Measurements from ENCODE around the gene TESMIN. TPM values are rescaled to one million over a fixed set of nuclear protein-coding genes. Genes with fewer than 3 reads are reported as not detected.

TESMIN gene
- polyA plus RNA-seq, 3 donors = 1.9 to 2.6 (median 2.5) TPM

DNA sequence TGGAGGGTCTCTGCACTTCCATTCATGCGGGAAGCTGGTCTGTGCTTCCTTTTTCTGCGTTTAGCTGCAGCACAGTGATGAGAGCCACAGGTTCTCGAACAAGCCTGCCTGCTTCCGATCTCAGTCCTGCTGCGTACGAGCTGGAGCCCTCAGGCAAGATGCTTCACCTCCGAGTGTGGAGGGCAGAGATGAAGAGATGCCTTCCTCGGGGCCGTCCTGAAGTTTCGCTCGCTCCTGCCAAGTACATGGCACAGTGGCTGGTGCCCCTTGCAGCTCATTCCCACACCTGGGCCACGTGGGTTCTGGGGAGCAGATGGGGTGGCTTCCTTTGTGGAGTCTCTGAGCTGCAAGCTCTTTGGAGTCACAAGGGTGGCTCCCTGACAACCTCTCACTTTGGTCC is 19.5 kb upstream of the TESMIN start:
- Mint-ChIP-seq H3K9me3 (no peaks in the 10 kb centered on the region), H3K36me3 (peaks cover 75 to 94% of the 10 kb centered on the region in 2 donors), H3K27ac (peak overlapping the region in 1 of 7 donors; percentile 19), H3K4me1 (peaks cover 3% of the 10 kb centered on the region), H3K27me3 (ENCODE audit: low read depth in 3 of 3) (no peaks in the 10 kb centered on the region), H3K4me3 (no peak overlapping the region)
- Histone ChIP-seq H3K4me2 (replicated peaks; ENCODE audit: extremely low read depth, low read length, poor library complexity, severe bottlenecking) (no peak overlapping the region), H3K9ac (ENCODE audit: insufficient read depth, low read length, poor library complexity, severe bottlenecking) (no peak overlapping the region), H3K4me3 (replicated peaks in 1 of 3; ENCODE audit: low read depth in 2 of 3, low read length in 3 of 3) (no peak overlapping the region), H2AFZ (ENCODE audit: insufficient read depth, low read depth, low read length, poor library complexity, severe bottlenecking) (no peak overlapping the region), H3K36me3 (replicated peaks in 1 of 2; ENCODE audit: control insufficient read depth in 1 of 2, insufficient read depth in 2 of 2, low read length in 2 of 2) (peaks cover 81 to 93% of the 10 kb centered on the region in 2 donors), H3K4me1 (ENCODE audit: control insufficient read depth in 1 of 2, insufficient read depth in 2 of 2, low read length in 2 of 2) (peaks cover 0 to 2% of the 10 kb centered on the region in 2 donors), H4K20me1 (ENCODE audit: insufficient read depth, low read length) (peaks cover 5% of the 10 kb centered on the region), H3K27me3 (ENCODE audit: control insufficient read depth in 2 of 2, insufficient read depth in 2 of 2, low read length in 2 of 2) (no peaks in the 10 kb centered on the region), H3K79me2 (ENCODE audit: insufficient read depth, low read length) (no peaks in the 10 kb centered on the region), H3K27ac (ENCODE audit: low read depth in 1 of 2, low read length in 2 of 2) (no peak overlapping the region), H3K9me3 (replicated peaks in 1 of 2; ENCODE audit: control insufficient read depth in 1 of 2, insufficient read depth in 1 of 2, low read length in 2 of 2) (no peaks in the 10 kb centered on the region)
- DNase-seq = no peak
- intact Hi-C loops (cut with micrococcal nuclease) = no loop called here
- 94% methylated on average over 10 of the region's 12 CpGs for WGBS (ENCODE audit: insufficient coverage)
- TF ChIP-seq, protein P1, sequence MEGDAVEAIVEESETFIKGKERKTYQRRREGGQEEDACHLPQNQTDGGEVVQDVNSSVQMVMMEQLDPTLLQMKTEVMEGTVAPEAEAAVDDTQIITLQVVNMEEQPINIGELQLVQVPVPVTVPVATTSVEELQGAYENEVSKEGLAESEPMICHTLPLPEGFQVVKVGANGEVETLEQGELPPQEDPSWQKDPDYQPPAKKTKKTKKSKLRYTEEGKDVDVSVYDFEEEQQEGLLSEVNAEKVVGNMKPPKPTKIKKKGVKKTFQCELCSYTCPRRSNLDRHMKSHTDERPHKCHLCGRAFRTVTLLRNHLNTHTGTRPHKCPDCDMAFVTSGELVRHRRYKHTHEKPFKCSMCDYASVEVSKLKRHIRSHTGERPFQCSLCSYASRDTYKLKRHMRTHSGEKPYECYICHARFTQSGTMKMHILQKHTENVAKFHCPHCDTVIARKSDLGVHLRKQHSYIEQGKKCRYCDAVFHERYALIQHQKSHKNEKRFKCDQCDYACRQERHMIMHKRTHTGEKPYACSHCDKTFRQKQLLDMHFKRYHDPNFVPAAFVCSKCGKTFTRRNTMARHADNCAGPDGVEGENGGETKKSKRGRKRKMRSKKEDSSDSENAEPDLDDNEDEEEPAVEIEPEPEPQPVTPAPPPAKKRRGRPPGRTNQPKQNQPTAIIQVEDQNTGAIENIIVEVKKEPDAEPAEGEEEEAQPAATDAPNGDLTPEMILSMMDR (IDR thresholded peaks at IDR 0.05) = no peak

DNA sequence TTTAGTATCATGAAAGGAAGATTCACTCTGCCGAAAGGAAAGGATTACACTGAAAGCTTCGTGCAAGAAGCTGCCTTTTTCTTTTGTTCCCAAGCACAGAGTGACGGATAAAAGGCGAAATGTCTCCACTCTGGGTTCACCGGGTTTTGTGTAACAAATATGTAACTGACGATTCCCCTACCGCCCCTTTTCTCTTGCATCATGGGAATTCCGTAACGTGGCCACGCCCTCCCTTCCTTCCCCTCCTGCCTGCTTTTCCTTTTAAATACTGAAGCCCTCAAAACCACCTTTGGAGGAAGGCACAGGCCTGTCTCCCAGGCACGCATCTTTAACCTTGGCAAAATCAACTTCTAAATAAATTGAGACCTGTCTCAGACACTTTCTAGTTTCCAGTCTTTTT is 16.4 kb upstream of the TESMIN start:
- Histone ChIP-seq H4K20me1 (ENCODE audit: insufficient read depth, low read length) (peaks cover 13% of the 10 kb centered on the region), H3K4me2 (replicated peaks; ENCODE audit: extremely low read depth, low read length, poor library complexity, severe bottlenecking) (no peak overlapping the region), H3K9me3 (replicated peaks in 1 of 2; ENCODE audit: control insufficient read depth in 1 of 2, insufficient read depth in 1 of 2, low read length in 2 of 2) (no peaks in the 10 kb centered on the region), H3K79me2 (ENCODE audit: insufficient read depth, low read length) (no peaks in the 10 kb centered on the region), H2AFZ (ENCODE audit: insufficient read depth, low read depth, low read length, poor library complexity, severe bottlenecking) (no peak overlapping the region), H3K4me3 (replicated peaks in 1 of 3; ENCODE audit: low read depth in 2 of 3, low read length in 3 of 3) (no peak overlapping the region), H3K36me3 (replicated peaks in 1 of 2; ENCODE audit: control insufficient read depth in 1 of 2, insufficient read depth in 2 of 2, low read length in 2 of 2) (peaks cover 79 to 93% of the 10 kb centered on the region in 2 donors), H3K9ac (ENCODE audit: insufficient read depth, low read length, poor library complexity, severe bottlenecking) (no peak overlapping the region), H3K27ac (ENCODE audit: low read depth in 1 of 2, low read length in 2 of 2) (peak overlapping the region in 1 of 2 donors; percentile 38), H3K27me3 (ENCODE audit: control insufficient read depth in 2 of 2, insufficient read depth in 2 of 2, low read length in 2 of 2) (no peaks in the 10 kb centered on the region), H3K4me1 (ENCODE audit: control insufficient read depth in 1 of 2, insufficient read depth in 2 of 2, low read length in 2 of 2) (peaks cover 0 to 2% of the 10 kb centered on the region in 2 donors)
- peaks cover 3% of the 10 kb centered on the region for H3K4me1 Mint-ChIP-seq
- H3K9me3 Mint-ChIP-seq = no peaks in the 10 kb centered on the region
- peak in 1 of 3 donors; percentile 45 for DNase-seq
- TF ChIP-seq, protein P1 (IDR thresholded peaks at IDR 0.05) = no peak
- peaks cover 76 to 94% of the 10 kb centered on the region in 2 donors for H3K36me3 Mint-ChIP-seq
- H3K4me3 Mint-ChIP-seq = no peak overlapping the region
- intact Hi-C loops (cut with micrococcal nuclease) = no loop called here
- WGBS (ENCODE audit: insufficient coverage) = 22% methylated on average over 8 of the region's 11 CpGs
- H3K27ac Mint-ChIP-seq = peak overlapping the region; percentile 5 to 85 (median 61)
- H3K27me3 Mint-ChIP-seq (ENCODE audit: low read depth in 3 of 3) = no peaks in the 10 kb centered on the region

All from CD14-positive monocyte (primary cell).